GM12872 (cell line): ENCODE data around the gene IL10.

Experiments
- CTCF ChIP-seq: IDR thresholded peaks from 3 replicates; pipeline ENCODE4 v1.5.1; 2011; ENCODE audit warnings: low read depth, mild to moderate bottlenecking, low read length, moderate library complexity; ENCODE audit not compliant: insufficient read depth

Gene IL10

GRCh38 chr1:206725109-206725963 is 47.0 kb downstream of the IL10 start:
- TF ChIP-seq CTCF = peak; percentile 82

GRCh38 chr1:206723805-206724472 is 48.4 kb downstream of the IL10 start:
- no peak for TF ChIP-seq CTCF

- no peak for TF ChIP-seq CTCF
These were observed 48.9 kb downstream of the IL10 start for GRCh38 chr1:206723462-206723804.

- TF ChIP-seq CTCF = no peak
These were observed 49.4 kb downstream of the IL10 start for GRCh38 chr1:206722751-206723461.

- no peak for TF ChIP-seq CTCF
These were observed 50.8 kb downstream of the IL10 start for GRCh38 chr1:206721454-206721853.

GRCh38 chr1:206719169-206719839 is 53.0 kb downstream of the IL10 start:
- TF ChIP-seq CTCF = no peak

GRCh38 chr1:206717674-206717989 is 54.7 kb downstream of the IL10 start:
- TF ChIP-seq CTCF = no peak
